HL-60 (cell line): ENCODE measurements around the gene KLHL26.

Source experiments
- DNase-seq, 2 experiments: peaks; one replicate each; pipeline ENCODE4 v3.0.0-alpha.2; 2010 to 2020; ENCODE audit warnings: low read depth in 1 of 2, low spot score in 1 of 2
- H3K27ac ChIP-seq: fragments of 250-450 bp; sonication (Bioruptor Pico); replicated peaks from 2 replicates; pipeline ENCODE4 v1.5.1; 2020; ENCODE audit warnings: mild to moderate bottlenecking, moderate library complexity
- H3K27me3 ChIP-seq: fragments of 250-450 bp; sonication (Bioruptor Pico); 2 replicates; pipeline ENCODE4 v1.5.1; 2021; ENCODE audit warnings: mild to moderate bottlenecking, moderate library complexity; ENCODE audit not compliant: insufficient read depth, poor library complexity, severe bottlenecking
- H3K4me3 ChIP-seq: replicated peaks from 2 replicates; pipeline ENCODE4 v1.5.1; 2011; ENCODE audit warnings: mild to moderate bottlenecking, control low read depth, low read length; ENCODE audit not compliant: insufficient read depth
- GABPA ChIP-seq: IDR thresholded peaks from 2 replicates; pipeline ENCODE4 v1.6.1; 2012; ENCODE audit warnings: low read depth
- POLR2AphosphoS5 ChIP-seq: IDR thresholded peaks from 2 replicates; pipeline ENCODE4 v1.6.1; 2012; ENCODE audit warnings: low read depth
- SPI1 ChIP-seq: IDR thresholded peaks from 2 replicates; pipeline ENCODE4 v1.6.1; 2012; ENCODE audit warnings: low read depth, mild to moderate bottlenecking, borderline replicate concordance
- TF ChIP-seq, protein P1 (sequence below): IDR thresholded peaks from one replicate; pipeline ENCODE4 v1.5.1; 2011; ENCODE audit warnings: low read length, control low read depth, inconsistent platforms; ENCODE audit not compliant: insufficient read depth
- TF ChIP-seq, protein P2 (sequence below): IDR thresholded peaks from 2 replicates; pipeline ENCODE4 v1.6.1; 2012; ENCODE audit warnings: low read depth; ENCODE audit not compliant: insufficient replicate concordance

Gene KLHL26

DNA sequence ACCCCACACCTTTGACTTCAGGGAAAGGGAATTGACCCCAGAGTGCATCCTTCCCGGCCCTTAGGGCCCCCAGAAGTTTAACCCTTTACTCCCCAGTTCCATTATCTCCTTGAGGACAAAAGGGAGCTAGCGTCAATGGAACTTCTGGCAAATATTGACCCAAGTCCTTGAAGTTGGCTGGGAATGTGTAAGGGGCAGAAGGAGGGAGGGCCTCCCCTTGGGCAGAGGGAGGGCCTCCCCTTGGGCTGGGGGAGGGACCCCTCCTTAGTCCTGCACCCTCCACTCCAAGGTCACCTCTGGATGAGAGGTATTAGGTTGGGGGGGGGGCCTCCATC is 27.1 kb upstream of the KLHL26 start:
- no peak for DNase-seq
- Histone ChIP-seq H3K27ac (no peak overlapping the region), H3K4me3 (no peak overlapping the region), H3K27me3 (peaks cover 82% of the 10 kb centered on the region)
- TF ChIP-seq SPI1 (no peak), GABPA (no peak), POLR2AphosphoS5 (no peak)
- TF ChIP-seq, protein P1, sequence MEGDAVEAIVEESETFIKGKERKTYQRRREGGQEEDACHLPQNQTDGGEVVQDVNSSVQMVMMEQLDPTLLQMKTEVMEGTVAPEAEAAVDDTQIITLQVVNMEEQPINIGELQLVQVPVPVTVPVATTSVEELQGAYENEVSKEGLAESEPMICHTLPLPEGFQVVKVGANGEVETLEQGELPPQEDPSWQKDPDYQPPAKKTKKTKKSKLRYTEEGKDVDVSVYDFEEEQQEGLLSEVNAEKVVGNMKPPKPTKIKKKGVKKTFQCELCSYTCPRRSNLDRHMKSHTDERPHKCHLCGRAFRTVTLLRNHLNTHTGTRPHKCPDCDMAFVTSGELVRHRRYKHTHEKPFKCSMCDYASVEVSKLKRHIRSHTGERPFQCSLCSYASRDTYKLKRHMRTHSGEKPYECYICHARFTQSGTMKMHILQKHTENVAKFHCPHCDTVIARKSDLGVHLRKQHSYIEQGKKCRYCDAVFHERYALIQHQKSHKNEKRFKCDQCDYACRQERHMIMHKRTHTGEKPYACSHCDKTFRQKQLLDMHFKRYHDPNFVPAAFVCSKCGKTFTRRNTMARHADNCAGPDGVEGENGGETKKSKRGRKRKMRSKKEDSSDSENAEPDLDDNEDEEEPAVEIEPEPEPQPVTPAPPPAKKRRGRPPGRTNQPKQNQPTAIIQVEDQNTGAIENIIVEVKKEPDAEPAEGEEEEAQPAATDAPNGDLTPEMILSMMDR, result no peak
- TF ChIP-seq, protein P2, sequence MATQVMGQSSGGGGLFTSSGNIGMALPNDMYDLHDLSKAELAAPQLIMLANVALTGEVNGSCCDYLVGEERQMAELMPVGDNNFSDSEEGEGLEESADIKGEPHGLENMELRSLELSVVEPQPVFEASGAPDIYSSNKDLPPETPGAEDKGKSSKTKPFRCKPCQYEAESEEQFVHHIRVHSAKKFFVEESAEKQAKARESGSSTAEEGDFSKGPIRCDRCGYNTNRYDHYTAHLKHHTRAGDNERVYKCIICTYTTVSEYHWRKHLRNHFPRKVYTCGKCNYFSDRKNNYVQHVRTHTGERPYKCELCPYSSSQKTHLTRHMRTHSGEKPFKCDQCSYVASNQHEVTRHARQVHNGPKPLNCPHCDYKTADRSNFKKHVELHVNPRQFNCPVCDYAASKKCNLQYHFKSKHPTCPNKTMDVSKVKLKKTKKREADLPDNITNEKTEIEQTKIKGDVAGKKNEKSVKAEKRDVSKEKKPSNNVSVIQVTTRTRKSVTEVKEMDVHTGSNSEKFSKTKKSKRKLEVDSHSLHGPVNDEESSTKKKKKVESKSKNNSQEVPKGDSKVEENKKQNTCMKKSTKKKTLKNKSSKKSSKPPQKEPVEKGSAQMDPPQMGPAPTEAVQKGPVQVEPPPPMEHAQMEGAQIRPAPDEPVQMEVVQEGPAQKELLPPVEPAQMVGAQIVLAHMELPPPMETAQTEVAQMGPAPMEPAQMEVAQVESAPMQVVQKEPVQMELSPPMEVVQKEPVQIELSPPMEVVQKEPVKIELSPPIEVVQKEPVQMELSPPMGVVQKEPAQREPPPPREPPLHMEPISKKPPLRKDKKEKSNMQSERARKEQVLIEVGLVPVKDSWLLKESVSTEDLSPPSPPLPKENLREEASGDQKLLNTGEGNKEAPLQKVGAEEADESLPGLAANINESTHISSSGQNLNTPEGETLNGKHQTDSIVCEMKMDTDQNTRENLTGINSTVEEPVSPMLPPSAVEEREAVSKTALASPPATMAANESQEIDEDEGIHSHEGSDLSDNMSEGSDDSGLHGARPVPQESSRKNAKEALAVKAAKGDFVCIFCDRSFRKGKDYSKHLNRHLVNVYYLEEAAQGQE, result no peak

DNA sequence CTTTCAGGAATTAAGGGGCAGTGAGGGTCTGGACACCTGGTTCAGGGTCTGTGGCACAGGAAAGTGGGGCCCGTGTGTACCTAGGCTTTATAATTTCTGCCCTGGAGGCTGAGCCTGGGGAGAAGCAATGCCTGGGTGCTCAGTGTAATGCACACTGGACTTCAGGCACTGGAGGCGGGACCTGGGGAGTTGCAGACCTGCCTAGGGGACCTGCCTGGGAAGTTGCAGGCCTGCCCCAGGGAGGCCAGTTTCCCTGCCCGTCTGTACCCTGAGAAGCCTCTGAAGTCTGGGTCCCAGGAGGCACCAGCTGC is 26.6 kb upstream of the KLHL26 start:
- no peak for DNase-seq
- Histone ChIP-seq H3K27me3 (peaks cover 80% of the 10 kb centered on the region), H3K4me3 (no peak overlapping the region), H3K27ac (no peak overlapping the region)
- TF ChIP-seq, protein P1, result no peak
- TF ChIP-seq, protein P2, result no peak
- no peak for TF ChIP-seq POLR2AphosphoS5
- no peak for TF ChIP-seq SPI1

DNA sequence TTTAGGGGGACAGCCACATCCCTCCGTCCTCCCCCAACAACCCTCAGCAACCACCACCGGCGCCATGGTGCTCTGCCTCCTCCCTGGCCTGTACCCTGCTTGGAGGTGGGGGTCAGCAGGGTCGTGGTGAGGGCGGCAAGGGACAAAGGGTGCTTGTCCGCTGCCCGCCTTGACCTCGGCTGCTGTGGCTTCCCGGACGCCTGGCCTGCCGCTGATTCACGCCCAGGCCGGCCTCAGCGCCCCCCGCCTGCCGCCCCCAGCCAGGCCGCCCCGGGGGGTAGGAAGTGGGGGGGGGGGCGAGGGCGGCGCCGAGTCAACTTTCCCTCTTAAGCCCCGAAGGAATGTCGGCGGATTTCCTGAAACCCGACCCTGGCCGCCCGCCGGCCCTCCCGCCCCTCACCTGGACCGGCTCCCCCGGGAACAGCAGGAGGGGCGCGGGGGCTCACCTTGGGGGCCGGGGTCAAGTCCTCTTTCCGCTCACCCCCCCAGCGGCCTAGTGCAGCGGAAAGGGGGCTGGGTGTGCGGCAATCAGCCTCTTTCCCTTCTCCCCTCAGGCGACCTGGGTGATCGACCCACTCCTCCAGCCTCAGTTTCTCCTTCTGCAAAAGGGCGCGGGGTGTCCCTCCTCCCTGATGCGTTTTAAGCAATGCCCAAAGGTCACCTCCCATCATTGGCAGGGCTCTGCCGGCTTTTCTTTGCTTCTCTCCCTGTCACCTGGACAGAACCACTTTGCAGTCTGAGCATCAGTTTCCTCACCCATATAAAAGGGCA is 26.1 kb upstream of the KLHL26 start:
- TF ChIP-seq POLR2AphosphoS5 (no peak), SPI1 (no peak)
- TF ChIP-seq, protein P2, result no peak
- DNase-seq, result no peak
- Histone ChIP-seq H3K27ac (no peak overlapping the region), H3K27me3 (peaks cover 81% of the 10 kb centered on the region), H3K4me3 (no peak overlapping the region)
